GM18507 (cell line): ENCODE data around the gene GANC.

Experiments
- DNase-seq: peaks from one replicate; pipeline ENCODE4 v3.0.0; 2011; ENCODE audit warnings: low read depth; ENCODE audit not compliant: insufficient read length; ENCODE audit errors: extremely low spot score
- FAIRE-seq: peaks from 2 replicates; lab custom pipeline; 2011; peaks lifted over from hg19 to GRCh38; lab: Jason Lieb, UNC

The GANC gene

GRCh38 chr15:42404461-42405235 lies 131.6 kb downstream of the GANC start:
- DNase-seq (no peak), FAIRE-seq (no peak)

DNA sequence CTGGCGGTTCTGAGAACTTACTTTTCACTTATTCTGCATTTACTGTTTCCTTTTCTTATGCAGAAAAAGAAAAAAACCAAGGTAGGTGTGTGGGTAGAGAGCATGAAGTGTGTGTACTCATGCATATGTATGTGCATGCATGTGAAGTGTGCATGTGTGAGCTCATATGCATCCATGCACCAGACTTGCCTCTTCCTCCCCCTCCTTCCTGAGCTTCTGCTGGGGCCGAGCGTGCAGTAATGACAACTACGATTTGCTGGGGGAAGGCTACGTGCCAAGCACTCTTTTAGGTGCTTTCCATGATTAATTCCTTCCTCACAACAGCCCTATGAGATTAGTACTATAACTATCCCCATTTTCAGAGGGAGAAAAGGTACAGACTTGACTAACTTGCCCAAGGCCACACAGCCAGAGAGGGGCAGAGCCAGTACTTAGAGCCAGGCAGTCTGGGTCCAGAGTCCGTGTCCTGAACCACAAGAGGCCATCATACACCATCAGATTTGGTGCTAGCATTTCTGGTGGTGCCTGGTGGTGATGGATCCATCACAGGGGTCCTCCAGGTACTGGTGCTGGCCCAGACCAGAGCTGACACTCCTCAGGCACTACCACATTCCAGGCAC lies 133.0 kb downstream of the GANC start:
- FAIRE-seq (no peak), DNase-seq (no peak)
